Activated CD8-positive, alpha-beta memory T cell treated with anti-CD3 and anti-CD28 coated beads for 36 hours (primary cell): ENCODE measurements around the gene DNAJC4. TPM values are rescaled to one million over a fixed set of nuclear protein-coding genes. Genes with fewer than 3 reads are reported as not detected.

Experiments
- CTCF ChIA-PET: fragments of 350-600 bp; sonication (Branson Sonifier 250); formaldehyde crosslinking; loops from one replicate; lab custom pipeline; 2021; ENCODE audit warnings: antibody characterized with exemption; lab: Charles Lee
- POLR2A ChIA-PET: fragments of 350-600 bp; sonication (Branson Sonifier 250); formaldehyde crosslinking; loops from one replicate; lab custom pipeline; 2021; ENCODE audit warnings: antibody characterized with exemption; lab: Charles Lee
- total RNA-seq, 2 experiments: library from RNA; stranded (reverse); gene quantifications; one replicate each; pipeline ENCODE4 v1.2.3, GENCODE V29; 2021

The DNAJC4 gene
- total RNA-seq, 2 experiments from 2014 or later: 19.0 to 20.8 TPM

DNA sequence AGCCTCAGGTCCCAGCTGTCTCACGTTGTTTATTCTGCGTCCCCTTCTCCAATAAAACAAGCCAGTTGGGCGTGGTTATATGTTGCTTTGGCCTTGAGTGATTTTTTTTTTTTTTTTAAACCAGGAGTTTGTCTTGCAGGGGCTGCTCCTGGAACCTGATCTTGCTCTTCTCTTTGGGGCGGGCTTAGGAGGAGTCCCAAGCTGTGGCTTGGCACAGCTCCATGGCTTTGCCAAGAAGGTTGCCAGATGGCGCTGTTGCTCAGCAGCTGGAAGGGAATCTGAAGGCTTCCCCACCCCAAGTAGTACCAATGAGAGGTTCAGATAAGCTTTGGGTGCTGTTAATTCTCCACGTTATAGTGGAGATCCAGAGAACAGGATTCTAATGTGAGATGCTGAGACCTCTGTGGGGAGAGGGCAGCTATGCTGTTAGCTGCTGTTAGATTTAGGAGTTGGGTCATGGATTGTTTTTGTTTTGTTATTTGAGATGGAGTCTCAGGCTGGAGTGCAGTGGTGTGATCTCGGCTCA lies 25.8 kb upstream of the DNAJC4 start:
- CTCF ChIA-PET: interaction anchor here (0.7 to 6.6 kb wide), 10 partner anchors 11 to 100 kb away, joined by 3 to 54 read pairs (median 6); partner anchors contain the start of genes ESRRA, NUDT22, PLCB3 and STIP1

DNA sequence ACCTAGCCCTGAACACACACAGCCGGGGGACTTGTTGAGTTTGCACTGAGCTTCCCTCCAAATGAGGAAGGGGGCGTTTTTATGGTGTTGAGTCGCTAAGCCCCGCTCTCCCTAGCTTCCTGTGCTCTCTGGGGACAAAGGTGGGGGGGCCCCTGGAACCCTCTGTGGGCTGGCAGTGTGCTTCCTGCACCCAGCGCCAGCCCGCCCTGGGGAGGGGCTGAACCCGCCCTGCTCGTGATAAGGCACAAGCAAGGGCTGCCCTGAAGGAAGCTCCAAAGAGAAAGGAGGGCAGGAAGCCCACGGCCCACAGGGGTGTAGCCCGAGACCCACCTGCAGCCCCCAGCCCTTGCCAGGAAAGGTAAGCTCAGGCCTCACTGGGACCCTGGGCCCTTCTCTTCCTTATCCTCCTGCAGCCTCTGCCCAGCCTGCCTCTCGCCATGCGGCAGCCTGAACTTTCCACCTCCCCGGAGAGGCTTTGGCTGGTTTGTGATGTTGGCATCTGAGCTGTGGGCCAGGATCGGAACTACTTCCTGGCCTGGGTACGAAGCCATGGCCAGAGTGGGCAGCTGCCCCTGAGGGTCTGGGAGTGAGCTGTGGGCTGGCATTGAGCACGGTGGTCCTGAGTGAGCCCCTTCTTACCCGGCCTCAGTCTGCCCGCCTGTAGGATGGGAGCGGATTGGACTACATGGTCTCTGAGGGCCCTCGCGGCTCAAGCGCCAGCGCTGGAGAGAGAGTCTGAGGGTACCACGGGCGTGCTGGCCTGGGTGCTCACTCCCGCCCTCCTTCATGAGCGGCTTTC lies 23.7 kb upstream of the DNAJC4 start, which contains the start of gene FERMT3:
TSS of gene FERMT3 (plus strand) at position 265 of the 799 bp plus-strand sequence. CDS start 644 bp downstream, outside the sequence.
- CTCF ChIA-PET: interaction anchor here (0.5 to 6.6 kb wide), 15 partner anchors 11 to 98 kb away, joined by 3 to 54 read pairs (median 5); partner anchors contain the start of genes ESRRA, NUDT22, PLCB3 and PPP1R14B
- POLR2A ChIA-PET: interaction anchor here (0.6 to 5.9 kb wide), 16 partner anchors 12 to 572 kb away, joined by 3 to 106 read pairs (median 6); partner anchors contain the start of genes FKBP2, NUDT22, PRDX5 and SF1

More for the DNA sequence above, 25.8 kb upstream of the DNAJC4 start:
- POLR2A ChIA-PET: interaction anchor here (0.7 to 5.2 kb wide), 6 partner anchors 17 to 437 kb away, joined by 3 to 106 read pairs (median 5); partner anchors contain the start of genes NUDT22, PPP1R14B, STIP1 and TRPT1

DNA sequence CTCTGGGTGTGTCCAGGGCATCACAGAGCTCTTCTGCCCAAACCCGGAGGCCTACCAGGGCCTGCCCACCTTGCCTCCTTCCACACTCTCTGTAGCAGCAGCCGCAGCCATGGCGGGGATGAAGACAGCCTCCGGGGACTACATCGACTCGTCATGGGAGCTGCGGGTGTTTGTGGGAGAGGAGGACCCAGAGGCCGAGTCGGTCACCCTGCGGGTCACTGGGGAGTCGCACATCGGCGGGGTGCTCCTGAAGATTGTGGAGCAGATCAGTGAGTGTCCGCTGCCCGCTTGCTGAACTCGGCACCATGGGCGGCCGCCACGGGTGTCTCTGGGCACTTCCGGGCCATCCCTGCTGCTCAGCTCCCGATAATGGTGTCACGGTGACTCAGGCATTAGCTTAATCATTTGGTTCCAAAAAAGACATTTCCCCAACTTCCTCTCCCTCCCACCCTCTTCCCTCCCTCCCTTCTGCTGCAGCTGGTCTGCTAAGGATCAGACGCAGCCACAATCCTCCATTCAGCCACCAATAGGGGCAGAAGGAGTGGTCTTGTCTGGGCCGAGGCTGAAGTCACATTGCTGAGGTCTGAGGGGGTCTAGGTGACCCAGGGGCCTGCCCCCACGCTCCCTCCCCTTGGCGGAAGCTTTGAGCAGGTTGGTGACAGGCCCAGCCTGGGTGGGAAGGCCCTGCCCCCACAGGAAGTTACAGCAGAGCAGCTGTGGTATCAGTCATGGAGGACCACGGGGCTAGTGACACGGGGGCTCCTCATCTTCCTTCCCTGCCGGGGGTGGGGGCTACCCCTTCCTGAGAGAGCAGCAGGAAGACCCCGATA lies 22.9 kb upstream of the DNAJC4 start:
- CTCF ChIA-PET: interaction anchor here (1.0 to 6.6 kb wide), 12 partner anchors 10 to 97 kb away, joined by 3 to 54 read pairs (median 7); partner anchors contain the start of genes FKBP2, NUDT22, PLCB3 and PPP1R14B
- POLR2A ChIA-PET: interaction anchor here (0.5 to 5.9 kb wide), 15 partner anchors 11 to 571 kb away, joined by 3 to 106 read pairs (median 7); partner anchors contain the start of genes FKBP2, NUDT22, PRDX5 and SF1

DNA sequence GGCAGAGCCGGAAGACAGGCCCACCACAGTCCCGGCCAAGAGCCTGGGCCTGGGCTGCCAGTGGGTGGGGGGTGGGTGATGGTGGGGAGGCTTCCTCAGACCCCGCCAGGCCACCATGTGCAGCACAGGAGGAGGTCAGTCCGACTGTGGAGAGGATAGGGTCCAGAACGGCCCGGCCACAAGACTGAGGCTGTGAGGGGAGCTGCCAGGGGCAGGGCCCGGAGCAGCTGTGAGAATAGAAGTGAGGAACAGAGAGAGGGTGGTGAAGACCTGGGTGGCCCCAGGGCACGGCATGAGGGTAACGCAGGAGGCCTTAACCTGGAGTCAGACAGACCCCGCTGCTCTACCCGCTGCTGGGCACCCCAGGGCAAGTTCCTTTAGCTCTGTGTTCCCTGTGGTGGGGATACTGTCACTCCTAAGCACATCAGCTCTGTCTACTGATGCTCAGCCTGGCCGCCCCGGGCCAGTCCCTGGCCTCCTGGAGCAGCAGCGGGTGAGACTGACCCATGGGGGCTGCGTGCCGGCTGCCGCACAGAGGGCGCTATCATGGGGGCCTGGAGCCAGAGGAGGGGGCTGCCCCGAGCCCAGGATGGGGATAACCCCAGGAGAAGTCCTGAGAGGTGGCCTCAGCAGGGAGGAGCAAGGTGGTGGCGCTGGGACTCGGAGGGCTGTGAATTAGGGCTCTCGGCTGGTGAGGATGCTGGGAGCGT lies 22.1 kb upstream of the DNAJC4 start:
- CTCF ChIA-PET: interaction anchor here (1.0 to 6.6 kb wide), 8 partner anchors 9 to 64 kb away, joined by 3 to 54 read pairs (median 12); partner anchors contain the start of genes FKBP2, NUDT22, PLCB3 and STIP1
- POLR2A ChIA-PET: interaction anchor here (0.5 to 5.9 kb wide), 10 partner anchors 11 to 393 kb away, joined by 3 to 106 read pairs (median 14); partner anchors contain the start of genes FKBP2, NUDT22, PRDX5 and STIP1

DNA sequence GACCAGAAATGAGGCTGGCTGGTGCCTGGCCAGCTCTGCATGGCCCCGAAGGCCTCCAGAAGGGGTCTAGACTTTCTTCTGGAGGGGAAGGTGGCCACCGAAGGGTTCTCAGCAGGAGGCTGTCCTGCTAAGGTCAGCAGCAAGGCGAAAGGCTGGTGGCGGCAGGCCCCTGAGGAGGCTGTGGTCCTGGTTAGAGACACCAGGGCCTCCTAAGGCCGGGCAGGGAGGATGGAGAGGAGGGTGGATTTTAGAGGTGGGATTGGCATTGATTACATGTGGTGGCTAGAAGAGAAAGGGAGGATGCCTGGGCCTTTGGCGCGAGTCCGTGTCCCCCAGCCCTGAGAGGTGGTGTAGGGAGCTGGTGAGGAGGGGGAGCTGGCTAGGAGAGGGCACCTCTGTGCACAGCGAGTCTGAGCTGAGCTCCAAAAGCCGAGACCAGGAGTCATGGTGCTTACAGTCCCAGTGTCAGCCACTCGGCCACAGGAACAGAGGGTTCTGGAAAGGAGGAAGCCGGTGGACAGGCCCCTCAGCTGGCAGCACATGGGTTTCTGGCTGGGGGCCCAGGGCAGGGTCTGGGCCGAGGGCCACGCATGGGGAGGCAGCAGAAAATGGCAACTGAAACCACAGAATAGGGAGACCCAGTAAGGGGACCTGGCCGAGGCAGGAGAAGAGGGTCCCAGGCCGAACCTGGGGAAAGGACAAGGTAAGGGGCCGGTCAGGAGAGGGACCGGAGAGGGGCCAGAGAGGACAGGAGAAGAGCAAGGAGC lies 21.4 kb upstream of the DNAJC4 start:
- ChIA-PET CTCF (interaction anchor here (1.0 to 6.6 kb wide), 8 partner anchors 9 to 96 kb away, joined by 3 to 54 read pairs (median 10); partner anchors contain the start of genes FKBP2, NUDT22, PLCB3 and STIP1), POLR2A (interaction anchor here (1.5 to 5.9 kb wide), 3 partner anchors 11 to 22 kb away, joined by 3 to 106 read pairs (median 70); partner anchors contain the start of genes NUDT22, STIP1 and TRPT1)

DNA sequence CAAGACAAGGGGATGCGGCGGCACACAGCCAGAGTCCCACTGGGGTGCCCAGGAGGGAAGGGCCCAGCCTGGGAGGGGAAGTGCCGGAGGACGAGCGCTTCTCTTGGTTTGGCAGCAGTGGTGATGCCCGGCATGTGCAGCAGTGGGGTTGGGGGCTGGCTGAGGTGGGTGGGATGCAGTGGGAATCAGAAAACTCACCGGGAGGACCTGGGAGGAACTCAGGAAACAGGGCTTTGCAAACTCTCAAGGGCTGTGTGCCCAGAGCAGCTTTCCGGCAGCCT lies 20.8 kb upstream of the DNAJC4 start:
- POLR2A ChIA-PET: interaction anchor here (5.2 to 5.9 kb wide), 2 partner anchors 16 to 22 kb away, joined by 70 to 106 read pairs; partner anchors contain the start of genes NUDT22, STIP1 and TRPT1
- CTCF ChIA-PET: interaction anchor here (1.2 to 6.6 kb wide), 3 partner anchors 10 to 95 kb away, joined by 3 to 41 read pairs (median 7); partner anchors contain the start of genes NUDT22 and TRPT1

DNA sequence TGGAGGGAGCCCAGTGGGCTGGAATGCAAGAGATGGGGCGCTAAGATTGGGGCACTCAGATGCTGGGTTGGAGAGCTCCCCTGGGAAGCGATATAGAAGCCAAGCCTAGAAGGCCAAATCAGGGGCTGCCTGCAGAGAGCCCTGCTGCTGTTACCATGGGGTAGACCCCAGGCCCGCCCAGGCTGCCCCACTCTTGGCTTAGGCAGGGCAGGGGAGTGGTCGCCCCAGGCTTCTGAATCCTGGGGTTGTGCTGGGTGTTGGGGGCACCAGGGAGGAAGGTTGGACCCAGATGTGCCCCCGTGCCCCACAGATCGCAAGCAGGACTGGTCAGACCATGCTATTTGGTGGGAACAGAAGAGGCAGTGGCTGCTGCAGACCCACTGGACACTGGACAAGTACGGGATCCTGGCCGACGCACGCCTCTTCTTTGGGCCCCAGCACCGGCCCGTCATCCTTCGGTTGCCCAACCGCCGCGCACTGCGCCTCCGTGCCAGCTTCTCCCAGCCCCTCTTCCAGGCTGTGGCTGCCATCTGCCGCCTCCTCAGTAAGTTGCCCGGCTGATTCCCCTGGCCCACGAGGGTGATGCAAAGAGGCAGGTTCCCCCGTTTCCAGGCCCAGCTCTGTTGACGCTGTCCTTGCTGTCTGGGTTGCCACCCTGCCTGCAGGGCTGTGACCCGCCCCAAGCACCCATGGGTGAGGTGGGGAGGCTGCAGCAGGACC lies 19.9 kb upstream of the DNAJC4 start:
- ChIA-PET POLR2A (interaction anchor here (0.7 to 5.9 kb wide), 2 partner anchors 10 to 15 kb away, joined by 3 to 70 read pairs; partner anchors contain the start of genes NUDT22 and TRPT1), CTCF (interaction anchor here (1.2 to 1.5 kb wide), 2 partner anchors 9 to 94 kb away, joined by 3 to 7 read pairs; no protein-coding TSS in a partner anchor)

DNA sequence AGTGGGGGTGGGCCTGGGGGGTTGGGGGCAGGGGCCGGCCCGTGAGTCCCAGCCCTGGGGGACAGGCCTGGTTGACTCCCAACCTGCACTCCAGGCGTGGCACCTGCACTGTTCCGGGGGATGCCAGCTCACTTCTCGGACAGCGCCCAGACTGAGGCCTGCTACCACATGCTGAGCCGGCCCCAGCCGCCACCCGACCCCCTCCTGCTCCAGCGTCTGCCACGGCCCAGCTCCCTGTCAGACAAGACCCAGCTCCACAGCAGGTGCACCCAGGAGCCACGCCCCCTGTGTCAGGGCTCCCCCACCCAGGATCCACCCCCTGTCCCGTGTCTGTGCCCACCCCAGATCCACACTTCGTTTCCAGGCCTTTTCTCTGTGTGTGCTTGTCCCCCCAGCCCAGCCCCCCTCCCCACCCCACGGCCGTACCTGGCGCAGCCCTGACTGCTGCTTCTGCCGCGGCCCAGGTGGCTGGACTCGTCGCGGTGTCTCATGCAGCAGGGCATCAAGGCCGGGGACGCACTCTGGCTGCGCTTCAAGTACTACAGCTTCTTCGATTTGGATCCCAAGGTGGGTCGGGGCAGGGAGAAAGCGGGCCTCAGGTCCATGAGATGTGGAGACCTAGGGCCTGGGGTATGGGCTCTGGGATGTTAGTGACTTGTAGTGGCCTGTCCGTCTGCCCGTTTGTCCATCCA lies 19.0 kb upstream of the DNAJC4 start:
- POLR2A ChIA-PET: interaction anchor here (5.9 kb wide), 1 partner anchor 14 kb away, joined by 70 read pairs; the partner anchor contains the start of genes NUDT22 and TRPT1
- CTCF ChIA-PET: no interaction called here

DNA sequence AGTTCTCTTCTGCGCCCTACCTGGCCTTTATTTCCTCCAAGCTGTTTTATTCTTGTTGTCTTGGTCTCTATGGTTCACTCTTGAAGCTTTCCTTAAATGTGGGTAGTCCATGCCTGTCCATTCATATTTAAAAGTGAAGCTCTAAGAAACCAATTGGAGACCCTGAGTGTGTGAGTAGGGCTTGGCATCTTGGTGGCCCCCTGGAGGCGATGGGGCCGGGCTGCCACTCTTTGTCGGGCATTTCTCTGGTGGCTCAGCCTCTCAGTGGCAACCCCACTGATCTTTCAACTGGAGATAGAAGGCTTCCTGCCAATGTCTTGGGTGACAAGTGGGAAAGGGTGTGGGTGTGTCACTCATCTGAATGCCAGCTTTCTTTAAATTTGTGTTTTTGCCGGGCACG lies 13.5 kb upstream of the DNAJC4 start:
- POLR2A ChIA-PET: no interaction called here
- CTCF ChIA-PET: interaction anchor here (2.6 kb wide), 1 partner anchor 10 kb away, joined by 14 read pairs; the partner anchor contains the start of gene FERMT3

DNA sequence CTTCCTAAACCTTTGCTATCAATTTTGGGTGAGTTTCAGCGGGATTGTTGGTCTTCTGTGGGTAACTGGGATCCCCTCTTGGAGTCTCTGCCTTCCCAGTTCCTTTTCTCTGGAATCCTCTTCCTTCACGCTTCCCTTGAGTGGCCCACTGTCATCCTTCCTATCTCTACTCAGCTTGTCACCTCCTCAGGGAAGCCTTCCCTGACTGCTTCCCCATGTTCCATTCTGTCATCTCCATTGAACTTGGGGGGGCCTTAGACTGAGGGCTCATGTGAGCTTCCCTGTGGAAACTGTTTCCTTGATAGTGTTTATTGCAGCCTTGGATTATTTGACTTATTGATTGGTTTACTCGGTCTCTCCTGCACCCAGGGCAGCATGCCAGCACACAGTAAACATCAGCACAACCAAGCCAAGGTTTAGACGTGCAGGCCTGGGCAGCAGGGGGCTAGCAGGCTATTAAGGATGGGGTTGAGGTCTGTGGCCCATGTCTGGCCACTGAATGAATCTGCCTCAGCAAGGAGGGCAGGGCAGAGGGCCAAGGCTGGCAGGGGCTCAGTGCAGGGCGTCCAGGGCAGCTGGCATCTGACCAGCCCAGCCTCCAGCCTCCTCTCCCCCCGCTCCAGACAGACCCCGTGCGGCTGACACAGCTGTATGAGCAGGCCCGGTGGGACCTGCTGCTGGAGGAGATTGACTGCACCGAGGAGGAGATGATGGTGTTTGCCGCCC lies 11.6 kb upstream of the DNAJC4 start:
- ChIA-PET CTCF (interaction anchor here (2.4 to 2.6 kb wide), 2 partner anchors 9 to 11 kb away, joined by 7 to 14 read pairs; partner anchors contain the start of gene FERMT3), POLR2A (interaction anchor here (0.7 kb wide), 1 partner anchor 12 kb away, joined by 3 read pairs; the partner anchor contains the start of gene FERMT3)

DNA sequence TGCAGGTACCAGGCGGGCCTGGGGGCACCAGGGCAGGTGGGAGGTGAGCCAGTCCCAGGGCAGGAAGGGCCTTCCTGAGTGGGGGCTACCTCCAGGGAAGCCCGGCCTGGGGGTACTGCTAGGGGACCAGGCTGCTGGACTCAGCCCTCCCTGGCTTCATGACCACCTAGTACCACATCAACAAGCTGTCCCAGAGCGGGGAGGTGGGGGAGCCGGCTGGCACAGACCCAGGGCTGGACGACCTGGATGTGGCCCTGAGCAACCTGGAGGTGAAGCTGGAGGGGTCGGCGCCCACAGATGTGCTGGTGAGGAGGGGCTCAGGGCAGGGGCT lies 11.0 kb upstream of the DNAJC4 start:
- ChIA-PET POLR2A (interaction anchor here (0.6 kb wide), 1 partner anchor 11 kb away, joined by 3 read pairs; no protein-coding TSS in a partner anchor), CTCF (interaction anchor here (1.4 to 2.4 kb wide), 2 partner anchors 9 to 82 kb away, joined by 3 to 7 read pairs; no protein-coding TSS in a partner anchor)

DNA sequence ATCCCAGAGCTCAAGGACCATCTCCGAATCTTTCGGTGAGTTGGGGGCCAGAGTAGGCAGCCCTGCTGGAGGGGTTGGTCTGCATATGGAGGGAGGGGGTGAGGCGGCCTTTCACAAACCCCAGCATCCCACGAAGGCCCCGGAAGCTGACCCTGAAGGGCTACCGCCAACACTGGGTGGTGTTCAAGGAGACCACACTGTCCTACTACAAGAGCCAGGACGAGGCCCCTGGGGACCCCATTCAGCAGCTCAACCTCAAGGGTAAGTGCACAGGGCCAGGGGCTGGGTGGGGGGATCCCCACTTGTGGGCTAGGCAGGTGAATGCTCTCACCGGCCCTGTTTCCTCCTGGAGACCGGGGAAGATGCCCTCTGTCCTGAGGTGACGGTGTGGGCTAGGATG lies 10.6 kb upstream of the DNAJC4 start:
- ChIA-PET POLR2A (interaction anchor here (0.6 kb wide), 1 partner anchor 11 kb away, joined by 3 read pairs; no protein-coding TSS in a partner anchor), CTCF (interaction anchor here (1.4 to 2.4 kb wide), 2 partner anchors 10 to 82 kb away, joined by 3 to 7 read pairs; no protein-coding TSS in a partner anchor)

DNA sequence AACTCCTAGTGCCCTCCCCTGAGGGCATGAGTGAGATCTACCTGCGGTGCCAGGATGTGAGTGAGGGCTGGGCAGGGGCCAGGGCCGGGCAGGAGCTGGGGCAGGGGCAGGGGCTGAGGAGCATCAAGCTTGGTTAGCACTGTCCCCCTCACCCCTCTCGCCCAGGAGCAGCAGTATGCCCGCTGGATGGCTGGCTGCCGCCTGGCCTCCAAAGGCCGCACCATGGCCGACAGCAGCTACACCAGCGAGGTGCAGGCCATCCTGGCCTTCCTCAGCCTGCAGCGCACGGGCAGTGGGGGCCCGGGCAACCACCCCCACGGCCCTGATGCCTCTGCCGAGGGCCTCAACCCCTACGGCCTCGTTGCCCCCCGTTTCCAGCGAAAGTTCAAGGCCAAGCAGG lies 10.1 kb upstream of the DNAJC4 start:
- ChIA-PET POLR2A (no interaction called here), CTCF (interaction anchor here (1.4 to 2.4 kb wide), 2 partner anchors 10 to 81 kb away, joined by 3 to 7 read pairs; no protein-coding TSS in a partner anchor)

DNA sequence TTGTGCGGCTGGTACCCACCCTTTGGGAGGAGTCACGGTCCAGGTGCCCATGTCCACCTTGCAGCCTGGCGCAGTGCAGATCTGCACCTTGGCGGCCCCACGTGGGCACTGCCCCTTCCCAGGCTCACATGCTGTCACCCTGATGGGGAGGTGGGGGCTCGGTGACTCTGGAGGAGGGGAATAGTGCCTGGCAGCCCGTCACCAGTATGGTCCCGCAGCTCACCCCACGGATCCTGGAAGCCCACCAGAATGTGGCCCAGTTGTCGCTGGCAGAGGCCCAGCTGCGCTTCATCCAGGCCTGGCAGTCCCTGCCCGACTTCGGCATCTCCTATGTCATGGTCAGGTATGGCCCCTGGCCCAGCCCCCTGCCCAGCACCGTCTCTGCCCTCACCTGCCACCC lies 9.6 kb upstream of the DNAJC4 start:
- POLR2A ChIA-PET: no interaction called here
- CTCF ChIA-PET: interaction anchor here (1.4 kb wide), 1 partner anchor 81 kb away, joined by 3 read pairs; no protein-coding TSS in a partner anchor
